MM.1S (cell line): Measurements from ENCODE around the gene MIOX.

Experiments used
- DNase-seq: peaks from one replicate; pipeline ENCODE4 v3.0.0-alpha.2; 2015
- H2AFZ ChIP-seq: fragments of 300-600 bp; sonication (generic); 2 replicates; pipeline ENCODE4 v1.6.0; 2016; ENCODE audit warnings: antibody characterized with exemption, low read length
- H3F3A ChIP-seq: fragments of 300-600 bp; sonication (generic); 2 replicates; pipeline ENCODE4 v1.6.1; 2016; ENCODE audit warnings: mild to moderate bottlenecking, antibody characterized with exemption, low read length, moderate library complexity, mixed read lengths; ENCODE audit not compliant: insufficient read depth
- H3K27ac ChIP-seq: fragments of 300-600 bp; sonication (generic); 2 replicates; pipeline ENCODE4 v1.5.1; 2016; ENCODE audit warnings: mild to moderate bottlenecking, low read length
- H3K27me3 ChIP-seq: fragments of 300-600 bp; sonication (generic); replicated peaks from 2 replicates; pipeline ENCODE4 v1.6.0; 2016; ENCODE audit warnings: low read length; ENCODE audit not compliant: insufficient read depth
- H3K36me3 ChIP-seq: fragments of 300-600 bp; sonication (generic); replicated peaks from 2 replicates; pipeline ENCODE4 v1.6.1; 2016; ENCODE audit warnings: mild to moderate bottlenecking, low read length, mixed read lengths; ENCODE audit not compliant: insufficient read depth
- H3K4me1 ChIP-seq: fragments of 300-600 bp; sonication (generic); 2 replicates; pipeline ENCODE4 v1.6.1; 2016; ENCODE audit warnings: low read length, mixed read lengths
- H3K4me2 ChIP-seq: fragments of 300-600 bp; sonication (generic); 2 replicates; pipeline ENCODE4 v1.6.0; 2016; ENCODE audit warnings: low read depth, low read length
- H3K4me3 ChIP-seq: fragments of 300-600 bp; sonication (generic); 2 replicates; pipeline ENCODE4 v1.5.1; 2016; ENCODE audit warnings: low read length, mixed read lengths
- H3K79me2 ChIP-seq: fragments of 300-600 bp; sonication (generic); 2 replicates; pipeline ENCODE4 v1.6.1; 2016; ENCODE audit warnings: mixed run types, low read length, mixed read lengths
- H3K9ac ChIP-seq: fragments of 300-600 bp; sonication (generic); 2 replicates; pipeline ENCODE4 v1.6.1; 2016; ENCODE audit warnings: low read length, mixed read lengths
- H3K9me2 ChIP-seq: fragments of 300-600 bp; sonication (generic); replicated peaks from 2 replicates; pipeline ENCODE4 v1.6.1; 2016; ENCODE audit warnings: mild to moderate bottlenecking, low read length, mixed read lengths; ENCODE audit not compliant: insufficient read depth
- H3K9me3 ChIP-seq: fragments of 300-600 bp; sonication (generic); replicated peaks from 2 replicates; pipeline ENCODE4 v1.6.1; 2016; ENCODE audit warnings: mild to moderate bottlenecking, low read length, mixed read lengths; ENCODE audit not compliant: insufficient read depth
- H4K20me1 ChIP-seq: fragments of 300-600 bp; sonication (generic); 2 replicates; pipeline ENCODE4 v1.6.1; 2016; ENCODE audit warnings: mild to moderate bottlenecking, low read length, moderate library complexity, mixed read lengths; ENCODE audit not compliant: insufficient read depth
- CTCF ChIP-seq: fragments of 300-600 bp; sonication (generic); IDR thresholded peaks from 2 replicates; pipeline ENCODE4 v1.5.1; 2016; ENCODE audit warnings: antibody characterized with exemption, low read length, mixed read lengths
- EZH2 ChIP-seq: fragments of 300-600 bp; sonication (generic); optimal IDR thresholded peaks from 2 replicates; pipeline ENCODE3; 2017; ENCODE audit warnings: low read depth, mild to moderate bottlenecking, antibody characterized with exemption, low read length, mixed read lengths
- EZH2phosphoT487 ChIP-seq: fragments of 300-600 bp; sonication (generic); IDR thresholded peaks from 2 replicates; pipeline ENCODE4 v1.6.1; 2018; ENCODE audit warnings: antibody characterized with exemption, low read length

The MIOX gene

GRCh38 chr22:50529897-50530579 is 43.4 kb downstream of the MIOX start, which contains the start of gene TYMP:
TYMP (minus strand) TSS chr22:50530012; CDS start chr22:50529709, 303 bp downstream.
- H2AFZ ChIP-seq: peak within 1 kb of the TSS; percentile 79
- no peaks in the 10 kb centered on the region for H3K36me3 ChIP-seq
- H3F3A ChIP-seq: peaks cover 21% of the 10 kb centered on the region
- H3K9me3 ChIP-seq: no peaks in the 10 kb centered on the region
- peak within 1 kb of the TSS; percentile 54 for H3K27ac ChIP-seq
- peaks cover 24% of the 10 kb centered on the region for H3K4me1 ChIP-seq
- H3K27me3 ChIP-seq: peaks cover 9% of the 10 kb centered on the region; the same call in 1 of the 2 replicates
- no peaks in the 10 kb centered on the region for H3K9me2 ChIP-seq
- H4K20me1 ChIP-seq: no peaks in the 10 kb centered on the region
- TF ChIP-seq CTCF: no peak
- no peak for TF ChIP-seq EZH2
- TF ChIP-seq EZH2phosphoT487: no peak
- H3K79me2 ChIP-seq: peaks cover 6% of the 10 kb centered on the region
- DNase-seq: peak; percentile 43
- H3K4me3 ChIP-seq: peak within 1 kb of the TSS; percentile 63
- peak within 1 kb of the TSS; percentile 71 for H3K9ac ChIP-seq
- H3K4me2 ChIP-seq: peak within 1 kb of the TSS; percentile 95

GRCh38 chr22:50530580-50530876 is 43.9 kb downstream of the MIOX start:
- Histone ChIP-seq H2AFZ (peak overlapping the region; percentile 79; the same call in 1 of the 2 replicates), H3K9me2 (no peaks in the 10 kb centered on the region), H3K9ac (peak overlapping the region; percentile 71), H3K4me2 (peak overlapping the region; percentile 95), H4K20me1 (no peaks in the 10 kb centered on the region), H3K4me1 (peaks cover 24% of the 10 kb centered on the region), H3K36me3 (no peaks in the 10 kb centered on the region), H3K27me3 (peaks cover 9% of the 10 kb centered on the region; the same call in 1 of the 2 replicates), H3K79me2 (0 out of 2 replicates have a peak, but pooled peaks cover 4% of the 10 kb centered on the region), H3K27ac (peak overlapping the region; percentile 54), H3F3A (peaks cover 19% of the 10 kb centered on the region), H3K4me3 (peak overlapping the region; percentile 63), H3K9me3 (no peaks in the 10 kb centered on the region)
- no peak for DNase-seq
- no peak for TF ChIP-seq CTCF
- TF ChIP-seq EZH2: no peak
- TF ChIP-seq EZH2phosphoT487: no peak

GRCh38 chr22:50530877-50531545 is 44.4 kb downstream of the MIOX start:
- H3K27ac ChIP-seq: peak overlapping the region; percentile 54; the same call in 1 of the 2 replicates
- peaks cover 22% of the 10 kb centered on the region for H3F3A ChIP-seq
- H3K36me3 ChIP-seq: no peaks in the 10 kb centered on the region
- H3K4me2 ChIP-seq: peak overlapping the region; percentile 95
- TF ChIP-seq EZH2 (no peak), EZH2phosphoT487 (no peak), CTCF (no peak)
- H3K4me3 ChIP-seq: peak overlapping the region; percentile 63
- H3K27me3 ChIP-seq: peaks cover 9% of the 10 kb centered on the region; the same call in 1 of the 2 replicates
- H3K9me2 ChIP-seq: no peaks in the 10 kb centered on the region
- H2AFZ ChIP-seq: peak overlapping the region; percentile 79
- H3K4me1 ChIP-seq: peaks cover 27% of the 10 kb centered on the region
- no peaks in the 10 kb centered on the region for H3K9me3 ChIP-seq
- 0 out of 2 replicates have a peak, but pooled peaks cover 4% of the 10 kb centered on the region for H3K79me2 ChIP-seq
- no peaks in the 10 kb centered on the region for H4K20me1 ChIP-seq
- peak; percentile 77 for DNase-seq
- peak overlapping the region; percentile 71 for H3K9ac ChIP-seq
